Heart left ventricle (tissue), 13 donors: ENCODE measurements around the gene MRGPRE.

Experiments
- CTCF ChIP-seq, 12 donors: fragments of 200-600 bp; sonication (generic) in 4 of 12; IDR thresholded peaks; one replicate each; pipeline versions ENCODE4 v1.5.0 to v1.8.0; 2018 to 2022; ENCODE audit warnings: antibody characterized with exemption in 12 of 12, mild to moderate bottlenecking in 5 of 12
- POLR2A ChIP-seq, 2 donors: fragments of 450-650 bp; IDR thresholded peaks; one replicate each; pipeline ENCODE4 v1.6.1; 2017; ENCODE audit warnings: antibody characterized with exemption in 2 of 2, mild to moderate bottlenecking in 2 of 2, moderate library complexity in 2 of 2
- donor health status: ischemic (EF 13 %, LVEDD 7.1; RV severe dilation, severe dysfunction).
- donor health status: DM: no; HTN: yes; CAD: no.
- donor health status: DM: no; HTN: no; CAD: no.
- donor health status: ischemic (EF 25% LVEDD 6.9; RV normal size, moderate dysfunction).
- donor health status: ischemic (EF 25% LVEDD 5.7; RV mildly dilated, moderate dysfunction).
- donor health status: ischemic (EF 35%, LVEDD 5.7; RV mildly dilated, moderate dysfunction).
- donor health status: nonischemic (EF 11% LVEDD 7.7; RV severe dilation, severe dysfunction).
- donor health status: DM: yes; HTN: yes; CAD: no.
- donor health status: PGD.
- donor health status: ischemic (EF 29% LVEDD 5.4; RV normal size, mild dysfunction).
- donor health status: nonischemic (EF 23%, LVEDD 6.1; RV moderate dilation, normal function).

- TF ChIP-seq CTCF (IDR thresholded peaks at IDR 0.05) = no peak
- TF ChIP-seq POLR2A (IDR thresholded peaks at IDR 0.05) = no peak
Observed at GRCh38 chr11:3199537-3200295, 32.5 kb downstream of the MRGPRE start.
